Jurkat, Clone E6-1 (cell line): ENCODE measurements around the gene LRRC74B.
A peak's percentile ranks its signal among the peaks of the same experiment; 100 is the strongest.

Experiments used
- DNase-seq: peaks from one replicate; pipeline ENCODE4 v3.0.0-alpha.2; 2011; ENCODE audit warnings: low read depth, low spot score
- H3K4me3 ChIP-seq: 2 replicates; pipeline ENCODE4 v1.5.1; 2011; ENCODE audit warnings: mild to moderate bottlenecking, low read length, control low read depth, moderate library complexity

LRRC74B gene

GRCh38 chr22:21012446-21013407 lies 33.0 kb upstream of the LRRC74B start:
- DNase-seq: no peak
- no peak overlapping the region for H3K4me3 ChIP-seq

- peak overlapping the region; percentile 49 for H3K4me3 ChIP-seq
- DNase-seq: no peak
Observed at GRCh38 chr22:21013657-21014201, 32.0 kb upstream of the LRRC74B start.

- peak overlapping the region; percentile 49 for H3K4me3 ChIP-seq
- peak; percentile 88 for DNase-seq
Observed at GRCh38 chr22:21014202-21014725, 31.5 kb upstream of the LRRC74B start.

- H3K4me3 ChIP-seq: peak within 1 kb of the TSS; percentile 49
- DNase-seq: no peak
Observed at GRCh38 chr22:21014726-21015465, 30.9 kb upstream of the LRRC74B start, which contains the start of gene P2RX6. Gene P2RX6, plus strand, starts transcription at chr22:21015165. Its CDS starts 10 bp downstream, at chr22:21015175.

- no peak overlapping the region for H3K4me3 ChIP-seq
- no peak for DNase-seq
Observed at GRCh38 chr22:21015466-21016006, 30.2 kb upstream of the LRRC74B start.

GRCh38 chr22:21016644-21017420 lies 28.9 kb upstream of the LRRC74B start:
- DNase-seq: no peak

GRCh38 chr22:21018314-21018713 lies 27.4 kb upstream of the LRRC74B start:
- no peak for DNase-seq
- H3K4me3 ChIP-seq: no peak overlapping the region

More at GRCh38 chr22:21016644-21017420, 28.9 kb upstream of the LRRC74B start:
- H3K4me3 ChIP-seq: no peak overlapping the region

GRCh38 chr22:21020802-21021429 lies 24.8 kb upstream of the LRRC74B start:
- DNase-seq: peak; percentile 29
- H3K4me3 ChIP-seq: no peak overlapping the region

GRCh38 chr22:21022507-21022906 lies 23.2 kb upstream of the LRRC74B start:
- DNase-seq: no peak

GRCh38 chr22:21022955-21023614 lies 22.7 kb upstream of the LRRC74B start:
- DNase-seq: no peak
- H3K4me3 ChIP-seq: no peak overlapping the region

More at GRCh38 chr22:21022507-21022906, 23.2 kb upstream of the LRRC74B start:
- no peak overlapping the region for H3K4me3 ChIP-seq

GRCh38 chr22:21025266-21025665 lies 20.5 kb upstream of the LRRC74B start:
- H3K4me3 ChIP-seq: no peak overlapping the region
- DNase-seq: peak; percentile 68

GRCh38 chr22:21025763-21026755 lies 19.7 kb upstream of the LRRC74B start:
- no peak for DNase-seq
- H3K4me3 ChIP-seq: no peak overlapping the region

- H3K4me3 ChIP-seq: no peak overlapping the region
- no peak for DNase-seq
Observed at GRCh38 chr22:21026783-21027692, 18.7 kb upstream of the LRRC74B start.

GRCh38 chr22:21028277-21029251 lies 17.2 kb upstream of the LRRC74B start:
- DNase-seq: no peak
- no peak overlapping the region for H3K4me3 ChIP-seq
